ENCODE measurements around the gene CELA3A.
"Not testable (repeated sequence)": the region's sequence is repeated elsewhere in the genome, so short reads cannot be mapped to it uniquely, and the experiment has no call there.

GRCh38 chr1:21989672-21990393 is 11.6 kb upstream of the CELA3A start:
- not testable (repeated sequence) for TF ChIP-seq CTCF, POLR2A (IDR thresholded peaks at IDR 0.05)

Data from esophagus squamous epithelium (tissue), 4 donors.